ENCODE data around the gene AK4. TPM values are rescaled to one million over a fixed set of nuclear protein-coding genes. Genes with fewer than 3 reads are reported as not detected.

AK4 gene
- polyA plus RNA-seq, 1 donor, result 6.8 TPM

DNA sequence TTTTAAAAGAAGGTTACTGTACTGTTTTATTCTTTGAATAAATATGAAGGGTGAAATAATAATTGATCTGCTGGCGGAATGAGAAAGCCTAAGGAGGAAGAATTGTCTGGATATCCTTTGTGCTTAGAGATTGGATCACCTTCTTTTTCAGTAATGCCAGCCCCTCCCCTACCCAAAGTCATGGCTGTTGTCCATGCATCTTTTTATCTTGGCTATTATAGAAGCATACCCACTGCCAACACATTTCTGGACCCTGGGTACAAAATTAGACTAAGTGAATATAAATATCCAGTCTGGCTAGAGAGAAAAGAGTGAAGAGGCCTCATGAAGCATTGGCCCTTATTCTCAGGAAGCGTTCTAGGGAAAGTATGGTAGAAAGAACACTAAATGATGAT lies 28.1 kb downstream of the AK4 start:
- no peak for DNase-seq (ENCODE audit: low read depth)

DNA sequence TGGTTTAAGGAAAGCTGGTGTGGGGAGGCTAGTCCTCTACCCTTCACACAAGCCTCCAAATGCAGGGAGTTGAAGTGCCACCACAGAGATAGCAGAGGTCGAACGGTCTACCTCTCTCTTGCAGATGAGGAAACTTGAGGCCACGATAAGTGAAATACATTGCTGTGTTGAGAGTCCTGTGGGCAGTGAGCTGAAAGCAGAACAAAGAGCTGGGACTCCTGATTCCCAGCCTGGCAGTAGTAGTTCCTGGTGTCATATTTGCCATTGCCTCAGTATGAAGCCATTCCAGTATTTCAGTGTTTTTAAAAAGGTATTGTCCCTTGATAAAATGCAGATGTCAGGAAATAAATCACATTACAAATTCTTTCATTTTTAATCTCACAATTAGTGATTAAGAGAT lies 28.6 kb downstream of the AK4 start:
- DNase-seq (ENCODE audit: low read depth), result no peak

DNA sequence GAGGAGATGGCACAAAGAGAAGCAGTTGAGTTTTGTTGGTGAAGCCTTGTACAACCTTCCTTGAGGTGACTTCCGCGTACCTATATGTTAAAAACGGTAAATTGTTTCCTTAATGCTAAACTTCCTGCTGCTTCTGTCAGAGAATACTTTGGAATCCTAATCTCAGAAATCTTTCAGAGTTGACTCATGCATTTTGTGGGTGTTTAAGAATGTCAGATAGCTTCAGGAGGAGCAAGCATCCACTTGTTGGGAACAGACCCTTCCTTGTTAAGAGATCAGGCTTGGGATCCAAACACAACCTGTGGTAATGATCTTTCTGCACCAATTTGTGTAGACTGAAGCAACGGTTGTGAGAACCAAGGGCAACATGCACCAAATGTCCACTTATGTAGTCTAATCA lies 29.5 kb downstream of the AK4 start:
- DNase-seq (ENCODE audit: low read depth), result no peak

DNA sequence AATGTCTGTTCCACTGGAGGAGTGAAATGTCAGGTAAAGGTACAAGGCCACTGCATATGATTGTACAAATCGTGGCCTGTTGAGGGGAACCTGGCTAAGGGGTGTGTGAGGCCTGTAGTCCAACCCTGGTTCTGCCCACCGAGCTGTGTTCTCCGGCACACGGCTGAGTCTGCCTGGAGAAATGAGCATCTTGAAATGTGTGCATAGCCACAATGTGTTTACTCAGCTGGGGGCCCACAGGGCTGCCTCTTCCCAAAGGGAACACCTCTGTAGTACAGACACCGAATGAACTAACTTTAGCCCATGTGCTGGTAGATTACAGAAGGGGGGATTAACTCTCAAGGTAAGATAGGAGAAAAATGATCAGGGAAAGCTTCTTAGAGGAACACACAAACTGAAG lies 30.2 kb downstream of the AK4 start:
- no peak for DNase-seq (ENCODE audit: low read depth)

DNA sequence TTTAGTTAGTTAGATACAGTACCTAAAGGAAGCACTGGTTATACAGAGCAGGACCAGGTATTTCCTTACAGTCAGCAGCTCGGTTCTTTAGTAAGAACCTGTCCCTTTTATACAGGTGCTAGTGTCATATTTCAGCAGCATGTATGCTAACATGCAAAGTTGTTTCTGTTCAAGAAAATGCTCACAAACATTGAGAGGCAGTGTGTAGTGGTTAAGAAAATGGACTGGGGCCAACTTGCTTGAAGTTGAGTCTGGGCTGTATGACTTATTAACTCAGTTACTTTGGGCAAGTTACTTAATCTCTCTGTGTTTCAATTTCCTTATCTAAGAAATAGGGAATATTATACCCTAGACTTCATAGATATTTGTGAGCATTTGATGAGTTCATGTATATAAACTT lies 31.1 kb downstream of the AK4 start:
- DNase-seq (ENCODE audit: low read depth), result no peak

DNA sequence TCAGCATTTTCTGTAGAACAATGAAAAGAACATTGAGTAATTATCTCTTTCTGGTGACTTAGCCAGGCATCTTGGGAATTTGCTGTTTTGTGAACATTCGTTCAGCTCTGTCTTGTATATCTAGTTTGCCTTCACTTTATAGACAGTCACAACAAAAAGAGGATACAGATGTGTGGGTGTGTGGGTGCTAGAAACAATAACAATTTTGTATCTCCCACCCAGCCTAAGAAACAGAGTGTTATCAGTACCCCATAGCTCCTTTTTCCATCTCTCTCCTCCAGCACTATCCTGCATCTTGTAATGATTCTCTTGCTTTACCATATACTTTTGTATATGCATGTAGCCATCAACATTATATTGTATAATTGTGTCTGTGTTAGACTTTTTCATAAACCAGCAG lies 33.0 kb downstream of the AK4 start:
- DNase-seq (ENCODE audit: low read depth), result no peak

DNA sequence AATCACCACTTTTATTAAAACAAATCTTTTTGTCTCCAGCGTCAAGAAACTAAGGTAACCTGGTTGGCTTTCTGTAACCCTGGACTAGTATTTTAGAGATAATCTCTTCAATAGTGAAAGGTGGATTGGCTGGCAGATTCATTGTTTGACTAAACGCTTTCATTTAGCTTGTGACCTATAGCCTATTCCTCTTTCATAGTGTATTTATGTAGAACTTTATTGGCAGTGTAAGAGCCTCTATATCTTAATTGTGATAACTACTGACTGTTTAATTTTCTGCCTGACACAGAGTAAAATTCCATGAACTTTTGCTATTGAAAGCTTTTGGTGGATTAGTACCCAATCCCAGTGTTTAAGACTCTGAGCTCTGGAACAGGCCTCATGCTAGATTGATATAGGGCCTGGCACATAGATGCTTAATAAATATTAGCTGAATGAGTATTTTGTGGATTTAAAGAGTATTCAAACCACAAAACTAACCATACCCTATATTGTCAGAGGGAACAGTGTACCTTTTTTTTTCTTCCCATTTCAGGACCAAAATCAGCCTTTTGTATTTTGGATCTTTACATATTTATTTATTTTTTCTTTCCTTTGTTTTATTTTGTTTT lies 34.8 kb downstream of the AK4 start:
- DNase-seq (ENCODE audit: low read depth), result no peak

DNA sequence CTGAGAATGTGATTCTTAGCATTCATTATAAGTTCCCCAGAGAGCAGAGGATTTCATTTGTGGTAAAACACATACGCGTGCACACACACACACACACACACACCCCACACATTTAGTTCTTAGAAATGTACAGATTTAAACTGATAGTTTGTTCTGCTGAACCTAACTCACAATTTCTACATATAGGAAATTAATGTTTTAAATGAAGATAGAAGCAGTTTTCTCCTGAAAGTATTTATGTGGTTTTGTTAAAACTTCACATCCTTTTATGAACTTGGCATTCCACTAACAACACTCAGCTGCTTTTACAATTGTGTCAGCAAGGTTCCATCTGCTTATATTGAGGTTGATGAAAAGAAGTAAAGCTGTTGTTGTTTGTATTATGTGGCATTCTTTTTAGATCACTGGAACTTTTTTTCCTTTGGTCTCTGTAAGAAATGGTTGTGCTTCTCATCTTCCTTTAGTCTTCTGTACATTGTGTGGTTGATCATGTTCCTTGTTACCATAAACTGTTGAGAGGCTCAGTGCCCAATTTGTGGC lies 41.6 kb downstream of the AK4 start:
- DNase-seq (ENCODE audit: low read depth), result no peak

DNA sequence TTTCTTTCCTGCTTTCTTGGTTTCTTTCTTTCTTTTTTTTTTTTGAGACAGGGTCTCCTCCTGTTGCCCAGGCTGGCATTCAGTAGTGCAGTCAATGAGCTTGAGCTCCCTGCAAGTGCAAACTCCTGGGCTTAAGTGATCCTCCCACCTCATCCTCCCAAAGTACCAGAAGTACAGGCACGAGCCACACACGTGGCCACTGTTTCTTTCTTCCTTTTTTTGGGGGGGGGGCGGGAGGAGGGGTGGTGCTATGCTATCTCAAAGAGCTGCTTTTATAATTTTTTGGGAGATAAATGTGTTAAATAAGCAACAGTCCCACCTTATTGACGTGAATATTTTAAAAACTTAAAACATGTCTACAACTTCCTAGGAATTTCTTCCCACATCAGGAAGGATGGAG lies 42.2 kb downstream of the AK4 start:
- no peak for DNase-seq (ENCODE audit: low read depth)

DNA sequence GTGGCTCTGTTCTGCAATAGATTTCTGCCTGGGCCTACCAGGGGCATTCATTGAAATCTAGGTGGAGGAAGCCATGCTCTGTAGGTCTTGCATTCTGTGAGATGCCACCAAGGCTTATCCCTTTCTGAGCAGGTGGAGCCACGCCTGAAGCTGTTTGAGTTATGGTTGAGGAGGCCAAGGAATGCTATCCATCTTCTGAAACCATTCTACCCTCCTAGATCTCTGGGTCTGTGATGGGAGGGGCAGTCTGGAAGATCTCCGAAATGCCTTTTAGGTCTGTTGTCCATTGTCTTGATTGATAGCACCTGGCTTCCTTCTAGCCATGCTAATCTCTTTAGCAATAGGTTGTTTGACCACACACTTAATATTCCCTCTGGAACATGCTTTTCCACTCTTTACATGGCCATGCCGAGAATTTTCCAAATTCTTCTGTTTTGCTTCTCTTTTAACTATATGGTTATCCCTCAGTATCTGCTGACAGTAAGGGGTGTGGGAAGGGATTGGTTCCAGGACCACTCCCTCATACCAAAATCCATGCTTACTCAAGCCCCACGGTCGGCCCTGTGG lies 45.2 kb downstream of the AK4 start:
- DNase-seq (ENCODE audit: low read depth), result no peak

DNA sequence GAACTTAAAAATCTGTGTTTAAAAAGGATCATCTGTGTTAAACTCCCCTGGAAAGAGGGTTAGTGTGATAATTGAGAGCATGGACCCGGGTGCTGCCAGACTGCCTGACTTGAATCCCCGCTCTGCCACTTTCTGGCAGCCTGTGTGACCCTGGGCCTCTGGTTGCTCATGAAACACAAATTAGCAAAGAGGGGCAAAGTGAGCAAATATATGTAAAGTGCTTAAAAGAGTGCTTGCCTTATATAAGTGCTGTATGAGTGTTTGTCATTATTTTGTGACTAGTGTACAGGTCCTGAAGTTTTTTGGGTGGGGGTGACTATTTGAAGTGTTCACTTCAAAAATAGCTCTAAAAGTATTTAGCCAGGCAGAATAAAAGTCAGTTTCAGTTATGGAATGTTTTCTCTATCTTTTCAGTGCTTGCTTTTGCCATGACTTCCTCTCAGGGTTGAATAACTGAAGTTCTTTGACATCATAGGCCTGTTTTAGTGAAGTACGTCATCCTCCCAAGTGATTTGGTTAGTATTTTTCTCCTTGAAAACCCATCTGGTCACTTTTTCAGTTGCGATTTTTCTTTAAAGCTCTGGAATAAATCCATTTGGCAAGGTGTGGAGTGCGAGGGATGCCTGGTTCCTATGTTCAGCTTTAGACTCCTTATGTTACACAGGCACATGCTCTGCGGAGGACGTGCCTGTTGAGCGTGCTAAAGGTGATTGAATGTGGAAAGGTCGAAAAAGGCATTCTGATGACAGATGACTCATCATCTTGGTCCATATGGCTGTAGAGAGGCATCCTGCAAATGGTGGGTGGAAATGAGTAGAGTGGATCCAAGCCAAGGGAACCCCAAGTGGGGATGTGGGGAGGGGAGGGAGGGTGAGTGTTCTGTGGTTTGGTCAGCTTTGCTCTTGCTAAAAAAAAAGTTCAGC lies 47.8 kb downstream of the AK4 start:
- DNase-seq (ENCODE audit: low read depth), result peak; percentile 90

DNA sequence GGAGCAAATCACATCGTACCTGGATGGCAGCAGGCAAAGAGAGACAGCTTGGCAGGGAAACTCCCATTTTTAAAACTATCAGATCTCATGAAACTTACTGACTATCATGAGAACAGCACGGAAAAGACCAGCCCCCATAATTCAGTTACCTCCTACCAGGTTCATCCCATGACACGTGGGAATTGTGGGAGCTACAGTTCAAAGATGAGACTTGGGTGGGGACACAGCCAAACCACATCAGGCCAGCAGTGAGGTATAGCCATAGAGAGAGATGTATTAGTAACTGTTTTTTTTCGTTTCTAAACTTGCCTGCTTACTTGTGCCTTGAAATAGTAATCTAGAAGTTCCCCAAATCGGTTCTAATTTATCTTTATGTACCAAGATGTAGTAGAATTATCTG lies 48.9 kb downstream of the AK4 start:
- DNase-seq (ENCODE audit: low read depth), result no peak

DNA sequence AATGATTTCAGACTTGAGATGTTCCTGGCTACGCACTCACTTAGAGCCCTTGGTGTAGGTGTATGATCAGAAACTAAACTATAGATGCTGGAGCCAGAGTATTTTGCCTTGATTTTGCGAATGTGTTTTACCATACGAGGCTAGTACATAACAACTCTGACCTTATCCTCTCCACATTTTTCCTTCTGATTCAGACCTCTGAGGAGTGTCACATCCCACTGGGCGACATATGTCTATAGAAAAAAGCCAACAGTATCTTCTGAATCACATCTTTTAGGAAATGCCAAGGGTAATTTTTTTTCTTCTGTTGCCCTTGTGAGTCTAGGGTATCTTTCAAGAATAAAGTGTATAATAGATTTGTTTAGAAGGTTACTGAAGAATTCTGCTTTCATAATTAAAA lies 49.6 kb downstream of the AK4 start:
- no peak for DNase-seq (ENCODE audit: low read depth)

DNA sequence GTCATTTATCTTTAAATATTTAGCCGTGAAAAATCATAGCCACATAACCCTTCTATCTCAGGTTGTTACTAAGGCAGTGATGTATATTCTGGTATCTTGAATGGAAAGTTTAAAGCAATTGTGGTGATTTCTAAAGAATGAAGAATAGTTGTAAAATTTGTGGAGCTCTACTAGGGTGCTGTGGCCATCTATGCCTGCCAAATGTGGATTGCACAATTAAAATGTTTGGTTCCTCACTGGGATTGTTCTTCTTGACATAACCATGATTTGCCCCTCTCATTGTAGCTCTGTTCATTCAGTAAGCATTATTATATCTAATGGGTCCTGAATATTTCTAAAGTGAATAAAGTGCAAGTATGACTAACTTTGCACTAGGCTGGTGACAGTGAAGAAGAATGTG lies 50.1 kb downstream of the AK4 start:
- DNase-seq (ENCODE audit: low read depth), result no peak

DNA sequence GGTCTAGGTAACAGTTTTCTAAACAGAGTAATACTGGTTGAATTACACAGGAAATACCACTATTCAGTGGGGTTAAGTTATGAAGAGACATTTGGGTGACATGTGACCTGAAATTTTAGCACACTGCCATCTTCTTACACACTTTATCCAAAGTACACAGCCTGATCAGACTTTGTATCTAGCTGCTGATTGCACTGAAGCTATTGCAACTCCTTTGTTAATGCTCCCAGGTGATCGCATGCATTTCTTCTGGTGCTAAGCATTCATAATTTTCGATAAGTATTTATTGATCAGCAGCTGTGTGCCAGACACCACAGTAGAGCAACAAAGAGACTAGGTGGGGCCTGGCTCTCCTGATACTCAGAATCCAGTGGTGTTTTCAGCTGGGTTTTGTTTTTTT lies 52.4 kb downstream of the AK4 start:
- no peak for DNase-seq (ENCODE audit: low read depth)

DNA sequence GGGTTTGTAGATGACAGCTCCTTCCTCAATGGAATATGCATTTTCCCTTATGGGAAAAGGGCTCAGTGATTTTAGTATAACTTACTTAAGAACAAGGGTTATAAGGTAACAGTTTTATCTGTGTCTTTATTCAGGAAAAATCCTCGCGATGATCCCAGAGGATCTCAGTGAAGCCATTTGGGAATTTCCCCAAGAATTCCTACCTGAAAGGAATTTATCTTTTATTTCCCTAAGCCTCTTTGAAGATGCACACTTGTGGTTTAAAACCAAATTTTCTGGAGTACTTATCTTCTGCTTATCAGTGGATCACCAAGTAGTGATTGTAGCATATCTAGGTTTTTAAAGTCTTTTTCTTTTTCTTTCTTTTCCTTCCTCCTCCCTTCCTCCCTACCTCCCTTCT lies 58.8 kb downstream of the AK4 start:
- no peak for DNase-seq (ENCODE audit: low read depth)

DNA sequence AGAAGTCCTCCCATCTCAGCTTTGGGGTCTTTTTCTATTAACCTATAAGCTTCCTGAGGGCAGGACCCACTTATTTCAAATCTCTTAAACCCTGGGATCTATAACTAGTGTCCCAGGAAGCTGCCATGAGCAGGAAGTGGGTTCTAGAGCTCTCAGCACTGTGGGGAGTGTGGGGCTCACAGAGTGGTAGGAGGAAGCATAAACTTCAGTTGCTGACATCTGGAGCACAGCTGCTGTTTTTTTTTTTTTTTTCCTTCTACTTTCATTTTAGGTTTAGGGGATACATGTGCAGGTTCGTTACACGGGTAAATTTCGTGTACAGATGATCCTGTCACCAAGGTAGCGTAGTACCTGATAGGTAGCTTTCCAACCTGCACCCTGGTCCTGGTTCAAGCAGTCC lies 59.3 kb downstream of the AK4 start:
- no peak for DNase-seq (ENCODE audit: low read depth)

DNA sequence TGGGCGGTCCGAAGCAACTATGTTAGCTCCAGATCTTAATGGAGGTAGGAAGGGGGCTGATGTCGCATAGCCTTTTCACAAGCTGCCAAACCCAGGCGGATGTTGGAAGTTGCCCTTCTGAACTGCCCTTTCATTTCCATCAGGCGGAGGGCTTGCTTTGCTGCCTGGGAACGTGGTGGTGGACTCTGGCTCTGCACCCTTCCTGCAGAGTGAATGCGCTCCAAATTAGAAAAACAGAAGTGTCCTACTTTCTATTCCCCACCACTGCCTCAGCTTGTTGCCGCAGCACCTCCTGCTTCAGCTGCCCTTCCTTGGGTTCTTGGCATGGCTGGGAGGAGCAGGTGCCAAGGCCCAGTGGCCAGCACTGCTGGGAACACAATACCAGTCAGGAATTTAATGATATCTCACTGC lies 60.6 kb downstream of the AK4 start:
- no peak for DNase-seq (ENCODE audit: low read depth)

DNA sequence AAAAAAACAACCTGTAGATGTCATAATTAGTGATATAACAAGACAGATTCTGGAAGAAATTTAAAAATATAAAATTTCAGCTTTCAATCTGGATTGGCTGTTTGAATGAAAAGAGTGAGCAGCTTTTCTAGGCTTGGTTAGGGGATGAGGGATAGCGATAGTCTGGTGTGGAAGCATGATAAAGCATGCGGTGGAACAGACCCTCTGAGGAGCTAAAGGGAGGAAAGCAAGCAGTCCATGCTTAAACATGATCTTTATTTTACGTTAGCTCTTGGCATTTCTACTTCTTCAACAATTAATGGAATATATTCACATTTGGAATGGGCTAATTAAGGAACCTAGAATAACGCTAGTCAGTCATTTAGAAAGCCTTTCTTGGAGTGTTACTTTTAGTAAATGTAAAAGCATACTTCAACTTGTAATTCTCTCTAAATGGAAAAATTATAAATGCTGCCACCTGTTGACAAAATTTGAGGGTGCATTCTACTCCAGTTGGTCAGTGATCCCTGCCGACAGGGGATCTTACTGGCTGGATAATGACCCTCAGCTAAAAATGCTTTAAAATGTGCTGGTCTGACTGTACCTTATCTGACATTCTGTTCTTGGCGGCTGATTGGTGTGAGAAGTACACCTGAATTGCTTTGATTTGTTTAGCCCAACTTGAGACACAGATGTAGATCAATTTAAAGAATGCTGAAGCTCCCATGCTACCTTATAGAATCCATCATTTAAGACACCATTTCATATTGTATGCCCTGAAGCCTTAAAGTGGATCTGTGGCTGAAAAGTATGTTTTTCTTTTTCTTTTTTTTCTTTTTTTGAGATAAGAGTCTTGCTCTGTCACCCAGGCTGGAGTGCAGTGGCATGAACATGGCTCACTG lies 61.2 kb downstream of the AK4 start:
- DNase-seq (ENCODE audit: low read depth), result peak; percentile 58

DNA sequence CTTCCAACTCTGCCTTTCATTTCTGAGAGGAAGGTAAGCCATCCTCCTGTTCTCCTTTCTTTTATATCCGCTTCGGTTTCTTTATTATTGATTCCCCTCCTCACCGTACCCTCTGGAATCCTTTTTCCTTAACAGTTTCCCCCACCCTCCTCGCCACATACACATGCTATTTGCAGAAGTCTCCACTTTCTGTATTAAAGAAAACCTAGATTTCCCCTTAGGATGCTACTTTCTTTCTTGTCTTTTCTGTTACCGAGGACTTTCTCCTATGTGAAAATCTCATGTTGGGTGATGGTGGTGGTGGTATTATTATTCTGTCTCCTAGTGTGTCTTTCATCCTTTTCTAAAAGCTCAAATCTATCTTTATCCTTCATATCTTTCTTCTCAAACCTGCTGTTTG lies 62.3 kb downstream of the AK4 start:
- DNase-seq (ENCODE audit: low read depth), result no peak

DNA sequence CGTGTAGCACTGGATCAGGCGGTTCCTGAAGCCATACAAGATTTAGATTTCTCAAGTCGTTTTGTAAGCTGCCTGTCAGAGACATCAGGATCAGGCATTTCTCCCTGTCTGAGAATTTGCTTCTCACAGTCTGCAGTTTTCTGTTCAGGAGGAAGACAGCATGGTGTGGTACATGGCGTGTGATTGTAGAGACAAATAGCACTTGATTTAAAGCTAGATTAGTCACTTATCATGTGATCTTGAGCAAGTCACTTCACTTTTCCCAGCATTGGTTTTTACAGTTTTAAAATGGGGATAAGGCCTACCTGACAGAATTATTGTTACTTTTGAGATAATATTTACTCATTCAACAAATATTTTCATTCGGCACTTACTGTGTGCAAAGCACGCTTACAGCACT lies 63.3 kb downstream of the AK4 start:
- DNase-seq (ENCODE audit: low read depth), result no peak
